ENCODE measurements around the gene KCNK10. TPM values are rescaled to one million over a fixed set of nuclear protein-coding genes. Genes with fewer than 3 reads are reported as not detected.

The KCNK10 gene
- total RNA-seq, 6 experiments from 2014 or later = not detected

- no peaks in the 10 kb centered on the region for H3K36me3 Mint-ChIP-seq (ENCODE audit: low read depth)
- no peak overlapping the region for H3K4me3 Mint-ChIP-seq
- peaks cover 2% of the 10 kb centered on the region; the same call in 1 of the 2 replicates for H3K27me3 Mint-ChIP-seq (ENCODE audit: insufficient read depth)
- H3K9me3 Mint-ChIP-seq = no peaks in the 10 kb centered on the region
- H3K4me1 Mint-ChIP-seq (ENCODE audit: low read depth) = no peaks in the 10 kb centered on the region
- TF ChIP-seq CTCF (IDR thresholded peaks at IDR 0.05) = no peak
- no peak overlapping the region for H3K27ac Mint-ChIP-seq
- DNase-seq = no peak
These were observed 31.3 kb upstream of the KCNK10 start for GRCh38 chr14:88354358-88354757.

GRCh38 chr14:88352698-88353097, 29.6 kb upstream of the KCNK10 start:
- Mint-ChIP-seq H3K4me3 (no peak overlapping the region), H3K27ac (no peak overlapping the region), H3K27me3 (ENCODE audit: insufficient read depth) (no peaks in the 10 kb centered on the region; the same call in 1 of the 2 replicates), H3K9me3 (no peaks in the 10 kb centered on the region), H3K4me1 (ENCODE audit: low read depth) (no peaks in the 10 kb centered on the region), H3K36me3 (ENCODE audit: low read depth) (no peaks in the 10 kb centered on the region)
- TF ChIP-seq CTCF (IDR thresholded peaks at IDR 0.05) = no peak
- no peak for DNase-seq

GRCh38 chr14:88351966-88352691, 29.1 kb upstream of the KCNK10 start:
- Mint-ChIP-seq H3K27me3 (ENCODE audit: insufficient read depth) (no peaks in the 10 kb centered on the region; the same call in 1 of the 2 replicates), H3K36me3 (ENCODE audit: low read depth) (no peaks in the 10 kb centered on the region), H3K4me3 (no peak overlapping the region), H3K9me3 (no peaks in the 10 kb centered on the region), H3K4me1 (ENCODE audit: low read depth) (no peaks in the 10 kb centered on the region), H3K27ac (no peak overlapping the region)
- no peak for DNase-seq
- TF ChIP-seq CTCF (IDR thresholded peaks at IDR 0.05) = no peak

GRCh38 chr14:88348546-88348945, 25.5 kb upstream of the KCNK10 start:
- Mint-ChIP-seq H3K27me3 (ENCODE audit: insufficient read depth) (no peaks in the 10 kb centered on the region; the same call in none of the 2 replicates), H3K27ac (no peak overlapping the region), H3K9me3 (no peaks in the 10 kb centered on the region), H3K36me3 (ENCODE audit: low read depth) (no peaks in the 10 kb centered on the region), H3K4me3 (no peak overlapping the region), H3K4me1 (ENCODE audit: low read depth) (peaks cover 8% of the 10 kb centered on the region; the same call in 1 of the 2 replicates)
- no peak for TF ChIP-seq CTCF (IDR thresholded peaks at IDR 0.05)
- no peak for DNase-seq

- H3K4me3 Mint-ChIP-seq = no peak overlapping the region
- H3K27ac Mint-ChIP-seq = no peak overlapping the region
- no peaks in the 10 kb centered on the region for H3K36me3 Mint-ChIP-seq (ENCODE audit: low read depth)
- no peaks in the 10 kb centered on the region for H3K9me3 Mint-ChIP-seq
- DNase-seq = peak; percentile 36
- TF ChIP-seq CTCF (IDR thresholded peaks at IDR 0.05) = no peak
- H3K4me1 Mint-ChIP-seq (ENCODE audit: low read depth) = peaks cover 8% of the 10 kb centered on the region; the same call in 1 of the 2 replicates
- no peaks in the 10 kb centered on the region; the same call in none of the 2 replicates for H3K27me3 Mint-ChIP-seq (ENCODE audit: insufficient read depth)
These were observed 23.1 kb upstream of the KCNK10 start for GRCh38 chr14:88346048-88346639.

All from HFFc6 (cell line).